NCI-H187 treated with DMSO at 0.1 percent for 48 hours (cell line): ENCODE results near the gene KDF1.
"Not testable (repeated sequence)": the region's sequence is repeated elsewhere in the genome, so short reads cannot be mapped to it uniquely, and the experiment has no call there.

Experiments
- DNase-seq: peaks from one replicate; lab custom pipeline; 2025; lab: John Stamatoyannopoulos, UW

KDF1 gene

GRCh38 chr1:26956321-26956720 lies 3.9 kb downstream of the KDF1 start:
- DNase-seq = no peak

- DNase-seq = no peak
Measured at GRCh38 chr1:26953374-26953773, 6.9 kb downstream of the KDF1 start.

- DNase-seq = no peak
Measured at GRCh38 chr1:26951821-26952497, 8.3 kb downstream of the KDF1 start.

GRCh38 chr1:26951216-26951615 lies 9.1 kb downstream of the KDF1 start:
- DNase-seq = no peak

- DNase-seq = no peak
Measured at GRCh38 chr1:26950602-26951001, 9.7 kb downstream of the KDF1 start.

DNA sequence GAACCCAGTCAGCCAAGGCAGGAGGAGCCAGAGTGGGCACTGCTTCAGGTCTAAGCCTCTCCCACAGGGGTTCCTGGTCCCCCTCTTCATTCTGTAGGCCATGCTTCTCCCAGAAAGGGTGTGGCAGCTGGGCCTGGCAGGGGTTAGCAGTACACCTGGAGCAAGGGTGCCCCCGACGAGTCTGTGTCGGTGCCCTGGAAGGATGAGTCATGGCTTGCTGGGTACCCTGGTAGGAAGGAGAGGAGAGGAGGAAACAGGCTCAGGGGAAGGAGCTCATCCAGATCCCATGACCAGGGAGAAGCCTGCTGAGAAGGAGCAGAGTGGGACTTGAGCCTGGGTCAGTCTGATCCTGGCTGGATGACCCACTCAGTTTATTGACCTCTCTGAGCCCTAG lies 10.3 kb downstream of the KDF1 start:
- DNase-seq = no peak

- DNase-seq = no peak
Measured at GRCh38 chr1:26949266-26949925, 10.9 kb downstream of the KDF1 start.

GRCh38 chr1:26948725-26949057 lies 11.6 kb downstream of the KDF1 start:
- not testable (repeated sequence) for DNase-seq

- no peak for DNase-seq
Measured at GRCh38 chr1:26946270-26946669, 14.0 kb downstream of the KDF1 start.

- no peak for DNase-seq
Measured at GRCh38 chr1:26945728-26946127, 14.5 kb downstream of the KDF1 start.

DNA sequence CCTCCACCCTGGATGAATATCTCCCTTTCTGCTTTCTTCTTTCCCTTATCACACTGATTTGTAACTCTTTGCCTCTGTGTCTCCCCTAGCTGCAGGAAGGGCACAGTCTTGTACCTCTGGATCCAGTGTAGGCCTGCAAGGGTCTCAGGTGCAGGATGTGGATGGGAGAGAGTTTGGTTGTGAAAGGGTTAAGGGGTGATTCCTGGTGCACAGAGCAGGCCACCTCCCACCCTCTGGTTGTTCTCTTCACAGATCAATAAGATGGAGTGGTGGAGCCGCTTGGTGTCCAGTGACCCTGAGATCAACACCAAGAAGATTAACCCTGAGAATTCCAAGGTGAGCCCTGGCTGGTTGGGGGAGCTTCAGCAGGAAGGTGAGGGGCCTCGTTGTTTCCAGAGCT lies 15.1 kb downstream of the KDF1 start:
- no peak for DNase-seq

DNA sequence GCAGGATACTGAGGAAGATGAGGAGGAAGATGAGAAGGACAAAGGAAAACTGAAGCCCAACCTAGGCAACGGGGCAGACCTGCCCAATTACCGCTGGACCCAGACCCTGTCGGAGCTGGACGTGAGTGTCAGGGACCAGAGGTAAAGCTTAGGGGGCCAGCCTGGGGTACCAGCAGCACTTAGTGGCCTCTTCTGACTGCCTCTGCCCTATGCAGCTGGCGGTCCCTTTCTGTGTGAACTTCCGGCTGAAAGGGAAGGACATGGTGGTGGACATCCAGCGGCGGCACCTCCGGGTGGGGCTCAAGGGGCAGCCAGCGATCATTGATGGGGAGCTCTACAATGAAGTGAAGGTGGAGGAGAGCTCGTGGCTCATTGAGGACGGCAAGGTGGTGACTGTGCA lies 17.6 kb downstream of the KDF1 start:
- DNase-seq = no peak

DNA sequence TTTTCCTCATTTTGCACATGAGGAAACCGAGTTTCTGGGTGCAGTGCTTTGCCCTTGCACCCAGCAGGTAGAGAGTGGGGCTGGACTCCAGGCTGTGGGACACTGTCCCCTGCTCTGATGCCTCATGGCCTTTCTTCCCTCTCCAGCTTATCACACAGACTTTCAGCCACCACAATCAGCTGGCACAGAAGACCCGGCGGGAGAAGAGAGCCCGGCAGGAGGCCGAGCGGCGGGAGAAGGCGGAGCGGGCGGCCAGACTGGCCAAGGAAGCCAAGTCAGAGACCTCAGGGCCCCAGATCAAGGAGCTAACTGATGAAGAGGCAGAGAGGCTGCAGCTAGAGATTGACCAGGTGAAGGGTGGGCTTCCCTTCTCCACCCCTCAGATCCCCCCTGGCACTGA lies 19.0 kb downstream of the KDF1 start:
- no peak for DNase-seq

- DNase-seq = no peak
Measured at GRCh38 chr1:26938659-26939025, 21.6 kb downstream of the KDF1 start.

DNA sequence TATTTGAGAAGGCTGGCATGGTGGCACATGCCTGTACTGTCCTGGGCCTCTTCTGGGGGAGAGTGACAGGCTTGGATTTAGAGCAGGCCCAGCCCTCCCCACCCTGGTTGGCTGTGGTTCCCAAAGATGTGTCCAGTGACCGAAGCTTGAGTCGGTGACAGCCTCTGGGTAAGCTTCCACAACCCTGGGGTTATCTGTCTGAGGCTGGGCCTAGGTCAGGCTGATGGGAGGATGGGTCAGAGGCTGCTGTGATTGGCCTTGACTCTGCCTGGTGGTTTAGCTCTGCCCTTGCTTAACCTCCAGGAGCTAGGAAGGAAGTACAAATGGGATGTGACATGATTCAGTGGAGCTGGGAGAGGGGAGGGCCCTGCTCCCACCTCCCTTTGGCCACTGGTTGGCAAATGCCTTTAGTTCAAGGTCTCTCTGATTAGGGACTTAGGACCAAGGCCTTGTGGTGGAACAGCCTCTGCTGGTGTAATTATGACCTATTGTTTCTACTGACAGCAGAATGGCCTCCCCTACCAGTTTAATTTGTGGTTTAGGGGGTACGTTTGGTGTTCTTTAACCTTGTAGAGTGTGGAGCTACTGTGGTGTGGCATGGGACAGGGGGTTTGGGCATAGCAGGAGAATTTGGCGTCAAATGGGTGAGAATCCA lies 22.1 kb downstream of the KDF1 start:
- no peak for DNase-seq

DNA sequence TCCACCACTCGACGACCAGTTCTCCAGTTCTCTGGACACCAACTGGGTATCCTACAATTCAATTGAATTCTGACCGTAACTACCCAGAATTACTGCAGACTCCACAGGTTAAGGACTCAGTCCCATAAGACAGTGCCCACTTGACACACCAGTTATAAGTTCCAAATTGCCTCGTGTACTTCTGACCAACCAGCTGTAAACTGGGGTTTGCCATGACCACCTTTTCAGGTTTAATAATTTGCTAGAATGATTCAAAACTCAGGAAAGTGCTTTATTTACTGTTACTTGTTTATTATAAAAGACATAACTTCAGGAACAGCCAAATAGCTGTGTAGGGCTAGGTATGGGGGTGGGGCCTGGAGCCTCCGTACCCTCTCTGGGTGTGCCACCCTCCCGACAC lies 23.4 kb downstream of the KDF1 start:
- no peak for DNase-seq

DNA sequence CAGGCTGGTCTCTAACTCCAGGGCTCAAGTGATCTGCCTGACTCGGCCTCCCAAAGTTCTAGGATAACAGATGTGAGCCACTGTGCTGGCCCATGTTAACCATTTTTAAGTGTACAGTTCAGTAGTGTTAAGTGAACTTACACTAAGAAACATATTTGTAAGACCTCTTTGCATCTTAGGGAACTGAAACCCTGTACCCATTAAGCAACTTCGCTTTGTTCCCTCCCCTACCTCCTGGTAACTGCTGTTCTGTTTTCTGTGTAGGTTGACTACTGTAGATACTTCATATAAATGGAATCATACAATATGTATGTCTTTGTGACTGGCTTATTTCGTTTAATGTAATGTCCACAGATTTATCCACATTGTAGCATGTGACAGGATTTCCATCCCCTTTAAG lies 27.7 kb downstream of the KDF1 start:
- no peak for DNase-seq

DNA sequence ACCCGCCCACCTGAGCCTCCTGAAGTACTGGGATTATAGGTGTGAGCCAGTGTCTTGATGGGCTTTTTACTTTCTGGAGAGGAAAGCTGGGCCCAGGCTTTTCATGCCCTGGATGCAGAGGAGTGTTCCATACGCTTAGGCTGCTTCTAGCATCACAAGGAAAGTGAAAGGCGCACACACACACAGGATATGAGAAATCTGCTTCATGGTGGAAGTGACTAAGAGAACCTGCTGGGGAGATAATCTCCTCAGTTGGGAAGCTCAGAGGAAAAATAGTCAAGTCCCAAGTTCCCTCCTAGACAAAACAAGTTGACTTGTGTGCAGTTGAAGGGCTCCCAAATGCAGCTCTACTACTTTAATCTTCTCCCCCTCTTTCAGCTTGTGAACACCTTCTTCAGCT lies 36.6 kb downstream of the KDF1 start:
- no peak for DNase-seq

- DNase-seq = no peak
Measured at GRCh38 chr1:26922901-26923300, 37.4 kb downstream of the KDF1 start.

- DNase-seq = no peak
Measured at GRCh38 chr1:26922431-26922729, 37.9 kb downstream of the KDF1 start.

DNA sequence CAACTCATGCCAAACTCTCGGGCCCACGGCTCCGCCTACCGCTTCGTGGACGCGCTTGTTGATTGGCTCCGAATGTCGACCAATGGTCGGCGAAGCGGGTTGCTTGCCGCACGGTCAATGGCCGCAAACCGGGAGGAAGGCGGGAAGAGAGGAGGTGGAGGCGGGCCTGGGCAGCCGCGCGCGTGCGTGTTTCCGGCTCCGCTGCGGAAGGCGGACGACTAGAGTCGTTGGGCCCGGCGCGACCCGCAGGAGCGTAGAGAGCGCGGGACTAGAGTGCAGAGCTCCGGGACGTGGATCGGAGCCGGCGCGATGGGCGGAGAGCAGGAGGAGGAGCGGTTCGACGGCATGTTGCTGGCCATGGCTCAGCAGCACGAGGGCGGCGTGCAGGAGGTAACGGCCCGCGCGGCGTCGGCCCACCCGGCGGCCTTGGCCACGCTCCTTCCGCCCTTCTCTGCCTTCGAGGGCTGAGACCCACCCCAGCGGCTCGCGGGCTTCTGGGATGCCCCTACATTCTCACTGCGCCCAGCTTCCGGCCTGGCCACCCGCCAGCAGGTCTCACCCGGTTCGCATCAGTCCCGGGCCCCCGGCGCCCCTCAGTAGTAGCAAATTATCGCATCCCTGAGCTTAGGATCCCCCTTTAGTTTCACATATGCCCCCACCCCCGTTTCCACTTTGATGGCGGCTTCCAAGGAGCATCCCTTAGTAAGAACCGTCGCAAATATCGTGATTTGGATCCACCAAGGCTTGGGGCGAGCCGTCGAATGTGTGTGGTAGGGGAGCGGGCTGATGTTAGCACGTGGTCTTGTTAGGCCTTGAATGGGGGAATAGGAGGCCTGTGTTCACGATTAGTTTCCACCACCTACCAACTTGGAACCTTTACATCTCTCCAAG lies 38.5 kb downstream of the KDF1 start, which contains the start of gene NUDC:
Gene NUDC (plus strand): TSS at position 204 of the 891 bp plus-strand sequence. CDS start 106 bp downstream, at position 310.
- peak; percentile 79 for DNase-seq

GRCh38 chr1:26921126-26921539 lies 39.1 kb downstream of the KDF1 start:
- DNase-seq = no peak
